GM06990 (cell line): ENCODE data around the gene ALDH18A1.
A peak's percentile ranks its signal among the peaks of the same experiment; 100 is the strongest.

Source experiments
- DNase-seq: peaks from one replicate; pipeline ENCODE4 v3.0.0-alpha.2; 2011; ENCODE audit not compliant: insufficient read length; ENCODE audit errors: extremely low read depth
- H3K27me3 ChIP-seq: replicated peaks from 2 replicates; pipeline ENCODE4 v1.6.0; 2011; ENCODE audit warnings: low read length; ENCODE audit not compliant: control insufficient read depth, insufficient read depth
- H3K36me3 ChIP-seq: 2 replicates; pipeline ENCODE4 v1.5.1; 2011; ENCODE audit warnings: low read length; ENCODE audit not compliant: control insufficient read depth, insufficient read depth
- H3K4me3 ChIP-seq: replicated peaks from 2 replicates; pipeline ENCODE4 v1.5.1; 2011; ENCODE audit warnings: low read depth, mild to moderate bottlenecking, control low read depth, low read length
- TF ChIP-seq, protein P1 (sequence below): IDR thresholded peaks from 2 replicates; pipeline ENCODE4 v1.5.1; 2011; ENCODE audit warnings: low read length, control low read depth, mild to moderate bottlenecking, inconsistent platforms; ENCODE audit not compliant: insufficient read depth, poor library complexity, severe bottlenecking

ALDH18A1 gene

DNA sequence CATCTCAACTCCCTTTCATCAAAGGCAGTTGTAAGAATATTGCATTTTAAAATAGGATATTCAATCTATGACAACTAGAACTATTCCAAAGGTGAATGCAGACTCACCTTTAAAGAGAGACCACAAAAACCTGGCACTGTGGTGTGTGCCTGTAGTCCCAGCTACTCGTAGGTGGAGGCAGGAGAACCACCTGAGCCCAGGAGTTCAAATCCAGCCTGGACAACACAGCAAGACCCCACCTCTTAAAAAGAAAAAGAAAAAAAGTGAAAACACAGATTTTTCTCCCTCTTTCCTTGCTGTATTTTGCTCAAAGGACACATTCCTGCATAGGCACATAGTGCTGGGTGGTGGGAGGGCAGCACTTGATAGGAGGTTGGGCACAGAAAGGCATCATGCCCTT lies 739 bp upstream of the ALDH18A1 start:
- DNase-seq: no peak
- TF ChIP-seq, protein P1, sequence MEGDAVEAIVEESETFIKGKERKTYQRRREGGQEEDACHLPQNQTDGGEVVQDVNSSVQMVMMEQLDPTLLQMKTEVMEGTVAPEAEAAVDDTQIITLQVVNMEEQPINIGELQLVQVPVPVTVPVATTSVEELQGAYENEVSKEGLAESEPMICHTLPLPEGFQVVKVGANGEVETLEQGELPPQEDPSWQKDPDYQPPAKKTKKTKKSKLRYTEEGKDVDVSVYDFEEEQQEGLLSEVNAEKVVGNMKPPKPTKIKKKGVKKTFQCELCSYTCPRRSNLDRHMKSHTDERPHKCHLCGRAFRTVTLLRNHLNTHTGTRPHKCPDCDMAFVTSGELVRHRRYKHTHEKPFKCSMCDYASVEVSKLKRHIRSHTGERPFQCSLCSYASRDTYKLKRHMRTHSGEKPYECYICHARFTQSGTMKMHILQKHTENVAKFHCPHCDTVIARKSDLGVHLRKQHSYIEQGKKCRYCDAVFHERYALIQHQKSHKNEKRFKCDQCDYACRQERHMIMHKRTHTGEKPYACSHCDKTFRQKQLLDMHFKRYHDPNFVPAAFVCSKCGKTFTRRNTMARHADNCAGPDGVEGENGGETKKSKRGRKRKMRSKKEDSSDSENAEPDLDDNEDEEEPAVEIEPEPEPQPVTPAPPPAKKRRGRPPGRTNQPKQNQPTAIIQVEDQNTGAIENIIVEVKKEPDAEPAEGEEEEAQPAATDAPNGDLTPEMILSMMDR: no peak
- Histone ChIP-seq H3K4me3 (peak overlapping the region; percentile 94), H3K27me3 (no peaks in the 10 kb centered on the region), H3K36me3 (no peaks in the 10 kb centered on the region)

DNA sequence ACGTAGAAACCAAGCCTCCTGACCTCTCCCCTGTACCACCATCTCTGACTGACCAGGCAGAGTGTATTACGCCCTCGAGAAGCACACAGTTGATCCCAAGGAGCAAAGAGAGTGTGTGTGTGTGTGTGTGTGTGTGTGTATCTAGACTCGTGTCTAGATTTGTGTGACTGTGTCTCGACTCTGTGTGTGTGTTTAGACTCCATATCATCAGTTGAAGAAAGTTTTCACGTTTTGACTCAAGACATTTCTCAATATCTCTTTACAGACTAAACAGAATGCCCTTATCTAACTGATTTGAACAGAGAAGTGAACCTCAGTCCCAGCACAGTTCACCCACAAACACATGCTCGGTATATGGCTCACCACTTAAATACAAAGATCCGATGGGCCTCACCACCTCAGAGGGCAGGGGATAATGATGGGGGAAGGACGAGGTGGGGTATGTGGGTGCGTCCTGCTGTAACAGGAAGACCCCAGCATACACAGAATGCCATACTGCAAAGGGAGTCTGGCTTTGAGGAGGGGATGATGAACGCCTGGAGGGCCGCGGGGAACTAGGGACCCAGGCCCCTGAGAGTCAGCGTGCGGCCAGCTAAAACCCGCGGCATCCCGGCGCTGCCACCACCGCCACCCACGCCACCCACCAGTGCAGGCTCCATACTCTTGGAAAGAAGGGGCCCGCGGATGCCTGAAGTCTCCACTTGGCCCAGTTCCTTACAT lies 780 bp downstream of the ALDH18A1 start:
- DNase-seq: no peak
- H3K36me3 ChIP-seq: peaks cover 2% of the 10 kb centered on the region
- H3K27me3 ChIP-seq: no peaks in the 10 kb centered on the region
- H3K4me3 ChIP-seq: peak overlapping the region; percentile 94
- TF ChIP-seq, protein P1: no peak

DNA sequence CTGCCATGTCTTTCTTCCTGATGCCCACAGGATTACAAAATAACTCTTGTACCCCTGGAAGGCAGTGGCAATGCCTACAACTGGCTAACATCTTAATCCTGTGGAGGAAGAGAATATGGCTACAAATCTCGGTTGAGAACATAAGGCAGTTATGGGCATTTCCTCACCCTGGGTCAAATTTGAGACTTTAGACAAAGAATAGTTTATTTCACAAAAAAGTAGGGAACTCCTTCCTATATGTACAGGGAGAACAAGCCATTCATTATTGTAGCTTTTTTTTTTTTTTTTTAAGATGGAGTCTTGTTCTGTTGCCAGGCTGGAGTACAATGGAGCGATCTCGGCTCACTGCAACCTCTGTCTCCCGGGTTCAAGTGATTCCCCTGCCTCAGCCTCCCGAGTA lies 2.6 kb downstream of the ALDH18A1 start:
- TF ChIP-seq, protein P1: no peak
- DNase-seq: no peak
- H3K27me3 ChIP-seq: no peaks in the 10 kb centered on the region
- no peak overlapping the region for H3K4me3 ChIP-seq
- H3K36me3 ChIP-seq: peaks cover 4% of the 10 kb centered on the region

DNA sequence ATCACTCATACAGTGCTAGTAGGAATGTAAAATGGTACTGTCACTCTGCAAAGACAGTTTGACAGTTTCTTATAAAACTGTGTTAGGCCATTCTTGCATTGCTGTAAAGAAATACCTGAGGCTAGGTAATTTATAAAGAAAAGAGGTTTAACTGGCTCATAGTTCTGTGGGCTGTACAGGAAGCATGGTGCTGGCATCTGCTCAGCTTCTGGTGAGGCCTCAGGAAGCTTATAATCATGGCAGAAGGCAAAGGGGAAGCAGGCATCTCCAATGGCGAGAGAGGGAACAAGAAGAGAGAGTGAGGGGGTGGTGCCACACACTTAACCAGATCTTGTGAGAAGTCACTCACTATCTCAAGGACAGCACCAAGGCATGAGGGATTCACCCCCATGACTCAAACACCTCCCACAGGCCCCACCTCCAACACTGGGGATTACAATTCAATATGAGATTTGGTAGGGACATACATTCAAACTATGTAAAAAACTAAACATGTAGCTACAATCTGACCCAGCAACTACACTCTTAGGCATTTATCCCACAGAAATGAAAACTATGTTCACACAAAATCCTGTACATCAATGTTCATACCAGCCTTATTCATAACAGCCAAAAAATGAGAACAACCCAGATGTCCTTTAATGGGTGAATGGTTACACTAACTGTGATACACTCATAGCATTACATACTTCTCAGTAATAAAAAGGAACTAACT lies 5.0 kb downstream of the ALDH18A1 start:
- H3K36me3 ChIP-seq: peaks cover 6% of the 10 kb centered on the region
- H3K4me3 ChIP-seq: no peak overlapping the region
- H3K27me3 ChIP-seq: no peaks in the 10 kb centered on the region
- DNase-seq: no peak
- TF ChIP-seq, protein P1: no peak

DNA sequence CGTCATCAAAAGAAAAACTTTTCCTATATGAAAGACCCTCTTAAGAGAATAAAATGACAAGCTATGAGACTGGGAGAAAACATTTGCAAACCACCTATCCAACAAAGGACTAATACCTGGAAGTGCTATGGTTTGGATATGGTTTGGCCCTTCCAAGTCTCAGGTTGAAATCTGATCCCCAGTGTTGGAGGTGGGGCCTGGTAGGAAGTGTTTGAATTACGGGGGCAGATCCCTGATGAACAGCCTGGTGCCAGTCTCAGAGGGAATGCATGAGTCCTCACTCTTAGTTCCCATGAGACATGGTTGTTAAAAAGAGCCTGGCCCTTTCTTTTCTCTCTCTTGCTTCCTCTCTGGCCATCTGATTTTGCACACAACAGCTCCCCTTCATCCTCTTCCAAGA lies 6.3 kb downstream of the ALDH18A1 start:
- TF ChIP-seq, protein P1: no peak
- Histone ChIP-seq H3K36me3 (peaks cover 10% of the 10 kb centered on the region), H3K27me3 (no peaks in the 10 kb centered on the region), H3K4me3 (no peak overlapping the region)
- no peak for DNase-seq
